Fibroblast of skin of abdomen (primary cell): ENCODE data around the gene AIRE.

Source experiments
- DNase-seq: peaks from one replicate; pipeline ENCODE4 v3.0.0-alpha.2; 2013

The AIRE gene

DNA sequence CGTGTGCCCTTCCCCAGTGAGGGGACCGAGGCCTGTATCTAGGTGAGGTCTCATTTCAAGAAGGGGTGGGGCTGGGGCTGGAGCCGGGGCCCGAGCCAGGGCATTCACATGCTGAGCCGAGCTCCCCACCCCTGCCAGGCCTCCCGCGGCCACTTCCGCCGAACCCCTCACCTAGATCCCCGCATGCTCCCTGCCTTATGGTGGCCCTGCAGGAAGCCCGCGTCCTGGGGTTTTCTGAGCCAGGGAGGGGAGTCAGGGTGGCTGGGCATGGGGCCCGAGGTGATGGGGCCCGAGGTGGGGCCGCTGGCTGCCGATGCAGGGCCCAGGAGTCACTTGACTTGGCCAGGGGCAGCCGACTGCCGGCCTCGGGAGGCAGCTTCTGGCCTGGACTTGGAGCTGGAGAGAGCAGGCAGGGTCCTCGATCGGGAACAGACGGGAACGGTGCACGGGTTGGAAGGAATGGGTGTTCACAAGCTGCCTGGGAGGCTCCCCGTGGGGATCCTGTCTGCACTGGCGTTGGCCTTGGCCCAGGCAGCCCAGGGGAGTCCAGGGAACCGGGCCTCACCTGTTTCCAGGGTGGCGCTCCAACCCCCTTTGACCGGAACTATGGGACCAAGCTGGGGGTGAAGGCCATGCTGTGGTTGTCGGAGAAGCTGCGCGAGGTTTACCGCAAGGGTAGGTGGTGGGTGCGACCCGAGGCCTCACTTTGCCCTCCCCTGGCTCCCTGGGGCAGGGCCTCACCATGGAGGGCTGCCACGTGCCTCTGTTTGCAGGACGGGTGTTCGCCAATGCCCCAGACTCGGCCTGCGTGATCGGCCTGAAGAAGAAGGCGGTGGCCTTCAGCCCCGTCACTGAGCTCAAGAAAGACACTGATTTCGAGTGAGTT lies 40.0 kb downstream of the AIRE start:
- no peak for DNase-seq

GRCh38 chr21:44326272-44326647 lies 40.6 kb downstream of the AIRE start:
- DNase-seq: no peak

DNA sequence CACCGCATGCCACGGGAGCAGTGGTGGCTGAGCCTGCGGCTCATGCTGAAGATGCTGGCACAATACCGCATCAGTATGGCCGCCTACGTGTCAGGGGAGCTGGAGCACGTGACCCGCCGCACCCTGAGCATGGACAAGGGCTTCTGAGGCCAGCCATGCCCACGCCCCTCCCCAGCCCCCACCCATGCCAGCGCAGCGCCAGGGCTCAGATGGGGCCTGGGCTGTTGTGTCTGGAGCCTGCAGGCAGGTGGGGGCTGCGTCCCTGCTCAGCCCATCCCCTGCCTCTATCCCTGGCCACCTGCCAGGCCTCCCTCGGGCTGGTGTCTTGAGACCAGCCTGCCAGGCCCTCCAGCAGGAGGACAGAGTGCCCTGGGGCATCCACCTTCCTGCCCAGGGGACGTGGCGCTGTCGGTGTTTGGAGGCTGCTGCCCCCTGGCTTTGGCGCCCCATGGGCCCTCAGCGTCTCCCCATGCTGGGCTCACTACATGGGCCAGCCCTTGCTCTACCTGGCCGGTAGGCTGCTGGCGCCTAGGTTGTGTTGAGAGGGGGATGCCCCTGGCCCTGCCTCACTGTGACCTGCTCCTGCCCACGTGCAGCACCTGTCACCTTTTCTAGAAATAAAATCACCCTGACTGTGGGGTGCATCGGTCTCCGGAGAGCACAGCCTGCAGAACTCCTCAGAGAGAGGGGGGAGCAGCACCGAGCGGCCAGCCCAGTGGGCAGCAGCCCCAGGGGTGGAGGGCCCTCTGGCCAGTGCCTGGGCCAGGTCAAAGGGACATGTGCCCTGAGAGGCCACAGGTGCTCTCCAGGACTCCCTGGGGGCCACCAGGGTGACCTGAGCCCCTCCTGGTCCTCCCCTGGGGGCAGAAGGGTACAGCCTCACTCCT lies 41.3 kb downstream of the AIRE start:
- no peak for DNase-seq

- DNase-seq: no peak
Measured at GRCh38 chr21:44327603-44327974, 41.9 kb downstream of the AIRE start.

DNA sequence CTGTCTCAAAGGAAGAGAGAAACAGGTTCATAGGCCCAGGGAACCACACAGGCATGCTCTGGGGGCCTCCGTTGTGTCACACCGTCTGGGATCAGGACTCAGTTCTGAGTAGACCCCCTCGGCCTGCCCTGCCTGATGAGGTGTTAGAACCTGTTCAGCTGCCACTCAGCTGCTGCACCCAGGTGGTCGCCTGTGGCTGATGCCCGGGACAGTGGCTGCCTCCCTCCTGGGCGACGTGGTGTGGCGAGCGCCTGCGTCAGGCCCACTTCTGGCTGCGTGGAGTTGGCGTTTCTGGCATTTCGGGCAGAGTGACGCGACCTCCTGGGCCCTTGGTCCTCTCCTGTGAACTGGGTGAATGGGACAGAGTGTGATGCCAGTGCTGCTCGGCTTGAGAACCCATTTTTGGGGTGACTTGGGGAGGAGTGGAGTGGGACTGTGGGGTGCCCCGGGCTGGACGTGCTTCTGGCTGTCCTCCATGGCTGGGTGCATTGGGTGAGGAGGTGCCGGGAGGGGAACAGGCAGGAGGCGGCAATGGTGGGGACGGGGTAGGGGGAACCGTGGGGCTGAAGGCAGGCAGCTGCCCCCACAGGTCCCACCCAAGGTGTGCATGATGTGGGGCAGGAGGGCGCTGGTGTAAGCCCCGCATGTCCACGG lies 42.7 kb downstream of the AIRE start:
- no peak for DNase-seq

- DNase-seq: no peak
Measured at GRCh38 chr21:44329086-44329889, 43.6 kb downstream of the AIRE start.

- no peak for DNase-seq
Measured at GRCh38 chr21:44329971-44330681, 44.5 kb downstream of the AIRE start.

- DNase-seq: no peak
Measured at GRCh38 chr21:44330698-44331097, 45.0 kb downstream of the AIRE start.

DNA sequence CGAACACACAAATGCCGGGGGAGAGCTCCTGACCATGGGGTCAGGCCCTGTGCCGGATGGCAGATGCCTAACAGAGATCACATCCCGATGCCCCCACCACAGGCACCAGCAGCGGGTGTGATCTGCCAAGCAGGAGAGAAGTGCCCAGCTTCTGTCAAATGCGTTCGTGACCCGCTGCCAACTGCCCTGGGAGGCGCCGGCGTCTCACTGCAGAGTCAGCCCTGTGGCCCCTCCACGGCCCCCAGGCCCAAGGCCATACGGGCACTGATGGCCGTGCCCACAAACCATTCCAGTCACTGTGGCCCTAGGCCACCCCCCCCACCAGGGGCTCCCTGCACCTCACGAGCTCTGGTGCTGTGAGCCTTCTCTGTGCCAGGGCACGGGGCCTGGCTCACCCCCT lies 45.5 kb downstream of the AIRE start:
- DNase-seq: no peak

DNA sequence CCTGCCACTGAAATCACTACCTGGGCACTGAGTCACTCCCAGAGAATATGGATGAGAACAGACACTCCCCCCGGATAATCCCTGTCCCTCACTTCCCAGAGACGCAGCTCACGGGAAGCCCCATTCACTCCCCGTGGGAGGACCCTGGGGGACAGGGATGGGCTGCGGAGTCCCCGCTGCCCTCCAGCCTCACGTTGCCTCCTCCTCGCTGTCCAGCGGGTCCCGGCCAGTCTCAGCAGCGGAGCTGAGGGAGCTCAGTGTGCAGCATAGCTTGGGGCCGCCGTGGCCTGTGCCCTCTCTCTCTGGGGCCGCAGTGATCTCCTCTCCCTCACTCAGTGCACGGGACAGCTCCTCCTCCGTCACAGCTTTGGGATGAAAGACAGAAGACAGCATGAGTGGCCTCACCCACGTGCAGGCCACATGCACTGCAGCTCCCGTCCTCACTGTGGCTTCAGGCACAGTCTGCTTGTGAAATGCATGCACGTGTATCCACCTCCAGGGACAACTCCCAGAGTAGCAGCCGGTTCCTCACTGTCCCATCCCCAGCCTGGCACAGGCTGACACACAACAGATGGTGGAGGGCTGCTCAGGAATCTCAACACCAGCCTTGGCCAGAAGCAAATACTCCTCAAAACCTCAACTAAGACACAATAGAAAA lies 46.1 kb downstream of the AIRE start:
- DNase-seq: peak; percentile 26

DNA sequence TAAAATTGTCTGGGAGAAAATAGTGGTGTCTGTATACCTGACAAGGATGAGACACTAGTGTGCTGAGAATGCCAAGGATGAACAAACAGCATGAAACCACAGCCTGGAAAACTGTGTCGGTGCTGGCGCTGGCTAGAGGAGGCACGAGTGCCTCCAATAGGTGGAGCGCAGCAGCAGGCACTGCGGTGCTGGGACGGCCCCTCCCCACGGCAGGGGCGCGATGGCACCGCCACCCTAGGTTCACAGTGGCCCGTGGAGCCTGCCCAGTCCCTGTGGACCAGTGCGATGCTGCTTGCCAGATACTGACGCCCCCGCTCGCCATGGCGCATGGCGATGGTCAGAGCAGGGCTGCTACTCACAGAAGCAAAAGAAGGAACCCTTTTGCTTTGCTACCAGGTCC lies 46.7 kb downstream of the AIRE start:
- no peak for DNase-seq

DNA sequence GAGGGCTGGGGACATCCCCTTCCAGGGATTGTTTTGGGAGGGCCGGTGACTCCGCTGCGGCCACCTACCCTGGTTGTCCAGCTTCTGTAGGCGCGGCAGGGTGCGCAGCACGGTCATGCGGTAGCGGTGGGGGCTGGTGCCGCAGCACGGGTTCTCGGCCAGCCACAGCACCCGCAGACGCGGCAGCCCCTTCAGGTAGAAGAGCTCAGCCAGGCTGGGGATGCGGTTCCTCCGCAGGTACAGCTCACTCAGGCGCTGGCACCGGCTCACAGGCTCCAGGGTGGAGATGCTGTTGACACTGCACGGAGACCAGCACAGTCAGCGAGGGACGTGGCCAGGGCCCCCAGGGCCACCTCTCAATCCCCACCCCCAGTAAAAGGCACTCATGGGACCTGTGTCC lies 47.3 kb downstream of the AIRE start:
- no peak for DNase-seq

DNA sequence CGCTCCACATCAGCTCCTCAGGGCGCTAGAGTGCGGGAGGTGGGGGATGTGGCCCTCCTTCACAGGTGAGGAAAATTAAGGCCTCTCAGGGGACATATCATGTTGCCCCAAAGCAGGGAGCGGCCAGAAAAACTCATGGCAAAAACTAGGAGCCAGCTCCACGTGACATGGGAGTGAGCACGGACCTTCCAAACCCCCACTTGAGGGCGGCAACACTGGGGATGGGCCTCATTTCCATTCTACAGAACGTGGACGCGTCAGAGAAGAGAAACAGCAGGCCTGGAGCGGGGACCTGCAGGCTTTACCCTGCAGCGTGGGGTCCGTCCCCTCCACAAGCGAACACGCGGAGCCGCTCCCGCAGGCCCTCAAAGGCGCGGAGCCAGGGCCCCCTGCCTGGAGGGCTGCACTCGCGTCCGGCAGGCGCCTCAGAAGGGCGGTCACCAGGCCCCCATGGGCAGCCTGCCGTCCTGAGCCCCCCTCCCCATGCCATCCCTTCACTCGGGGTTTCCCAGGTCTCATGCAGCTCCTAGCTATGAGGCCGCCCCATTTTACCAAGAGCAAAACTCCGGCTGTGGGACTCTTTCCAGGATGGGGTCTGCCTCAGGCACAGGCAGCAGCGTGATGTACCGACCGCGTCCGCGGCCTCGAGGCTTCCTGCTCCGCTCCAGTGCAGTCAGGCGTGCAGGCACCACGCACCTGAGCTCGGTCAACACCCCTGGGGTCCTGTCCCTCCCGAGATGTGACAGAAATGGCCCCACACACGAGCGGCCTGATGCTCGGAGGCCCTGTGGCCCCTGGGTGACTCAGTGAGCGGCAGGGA lies 48.0 kb downstream of the AIRE start:
- no peak for DNase-seq

DNA sequence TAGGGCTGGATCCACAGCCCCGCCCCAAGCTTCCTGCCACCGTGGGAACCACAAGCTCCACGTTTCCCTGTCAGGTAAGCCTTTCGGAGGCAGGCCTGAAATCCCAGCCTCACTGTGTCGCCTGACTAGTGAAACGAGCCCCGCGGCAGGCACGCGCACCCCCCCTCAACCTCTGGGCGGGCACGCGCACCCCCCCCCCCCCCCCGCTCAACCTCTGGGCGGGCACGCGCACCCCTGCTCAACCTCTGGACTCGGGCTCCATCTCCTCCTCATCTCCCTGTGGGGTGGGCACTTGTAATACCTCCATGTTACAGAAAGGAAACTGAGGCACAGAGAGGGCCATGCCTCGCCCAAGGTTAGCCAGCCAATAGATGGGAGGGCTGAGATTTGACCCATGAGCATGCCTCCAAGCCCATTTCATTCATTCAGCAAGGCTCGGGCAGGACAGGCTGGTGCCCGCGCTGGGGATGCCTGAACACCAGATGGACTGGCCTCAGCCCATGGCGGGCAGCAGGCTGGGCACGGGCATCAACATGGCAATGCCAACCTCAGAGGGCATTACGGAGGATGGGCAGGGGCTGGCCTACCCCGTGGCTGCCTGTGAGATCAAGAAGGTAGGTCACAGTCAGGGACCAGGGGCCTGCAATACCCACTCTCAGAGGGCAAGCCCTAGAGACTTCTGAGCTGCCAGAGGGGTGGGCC lies 48.8 kb downstream of the AIRE start:
- DNase-seq: no peak

DNA sequence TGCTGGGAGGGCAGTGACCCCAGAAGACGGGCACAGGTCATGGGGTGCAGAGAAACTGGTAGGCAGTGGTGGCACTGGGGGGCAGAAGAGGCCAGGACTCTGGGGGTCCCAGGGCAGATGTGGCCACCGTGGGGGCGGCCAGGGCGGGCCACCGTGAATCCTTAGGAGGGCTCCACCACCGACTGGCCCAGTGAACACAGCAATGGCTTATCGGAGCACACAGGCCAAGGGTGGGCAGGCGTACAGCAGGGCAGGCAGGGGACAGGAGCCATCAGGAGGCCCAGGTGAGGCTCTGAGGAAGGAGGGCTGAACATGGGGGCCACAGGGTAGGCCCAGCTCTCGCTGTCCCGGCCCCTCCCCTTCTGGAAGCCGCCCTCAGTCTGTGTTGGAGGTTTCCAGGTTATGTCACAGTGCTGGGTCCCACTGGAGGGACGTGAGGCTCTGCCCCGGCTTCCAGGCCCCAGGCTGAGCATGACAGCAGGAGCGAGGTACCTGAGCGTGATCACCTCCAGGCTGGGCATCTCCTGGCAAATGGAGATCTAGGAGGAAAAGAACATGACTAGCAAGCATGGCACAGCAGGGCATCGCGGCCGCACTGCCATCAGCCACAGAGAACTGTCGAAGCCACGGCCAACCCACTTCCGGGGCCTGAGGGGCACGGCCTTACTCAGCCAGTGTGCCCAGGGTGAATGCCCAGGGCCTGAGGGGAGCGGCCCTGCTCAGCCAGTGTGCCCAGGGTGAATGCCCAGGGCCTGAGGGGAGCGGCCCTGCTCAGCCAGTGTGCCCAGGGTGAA lies 49.8 kb downstream of the AIRE start:
- DNase-seq: no peak

DNA sequence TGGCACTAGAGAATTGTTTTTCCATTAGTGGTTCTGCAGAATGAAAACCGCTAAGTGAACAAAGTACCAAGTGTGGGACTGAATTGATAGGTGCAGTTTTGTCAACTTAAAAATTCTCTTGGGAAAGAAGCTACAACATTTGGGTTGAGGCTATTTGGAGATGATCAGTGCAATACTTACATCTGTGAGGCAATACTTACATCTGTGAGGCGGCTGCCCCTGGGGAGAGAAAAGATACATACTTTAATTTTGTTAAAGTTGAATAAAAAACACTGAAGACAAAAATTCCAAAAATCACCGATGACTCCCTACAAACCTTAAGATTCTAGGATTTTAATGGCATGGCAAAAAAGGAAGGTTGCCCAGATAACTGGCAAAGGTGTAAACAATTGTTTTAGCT lies 51.8 kb downstream of the AIRE start:
- DNase-seq: no peak

DNA sequence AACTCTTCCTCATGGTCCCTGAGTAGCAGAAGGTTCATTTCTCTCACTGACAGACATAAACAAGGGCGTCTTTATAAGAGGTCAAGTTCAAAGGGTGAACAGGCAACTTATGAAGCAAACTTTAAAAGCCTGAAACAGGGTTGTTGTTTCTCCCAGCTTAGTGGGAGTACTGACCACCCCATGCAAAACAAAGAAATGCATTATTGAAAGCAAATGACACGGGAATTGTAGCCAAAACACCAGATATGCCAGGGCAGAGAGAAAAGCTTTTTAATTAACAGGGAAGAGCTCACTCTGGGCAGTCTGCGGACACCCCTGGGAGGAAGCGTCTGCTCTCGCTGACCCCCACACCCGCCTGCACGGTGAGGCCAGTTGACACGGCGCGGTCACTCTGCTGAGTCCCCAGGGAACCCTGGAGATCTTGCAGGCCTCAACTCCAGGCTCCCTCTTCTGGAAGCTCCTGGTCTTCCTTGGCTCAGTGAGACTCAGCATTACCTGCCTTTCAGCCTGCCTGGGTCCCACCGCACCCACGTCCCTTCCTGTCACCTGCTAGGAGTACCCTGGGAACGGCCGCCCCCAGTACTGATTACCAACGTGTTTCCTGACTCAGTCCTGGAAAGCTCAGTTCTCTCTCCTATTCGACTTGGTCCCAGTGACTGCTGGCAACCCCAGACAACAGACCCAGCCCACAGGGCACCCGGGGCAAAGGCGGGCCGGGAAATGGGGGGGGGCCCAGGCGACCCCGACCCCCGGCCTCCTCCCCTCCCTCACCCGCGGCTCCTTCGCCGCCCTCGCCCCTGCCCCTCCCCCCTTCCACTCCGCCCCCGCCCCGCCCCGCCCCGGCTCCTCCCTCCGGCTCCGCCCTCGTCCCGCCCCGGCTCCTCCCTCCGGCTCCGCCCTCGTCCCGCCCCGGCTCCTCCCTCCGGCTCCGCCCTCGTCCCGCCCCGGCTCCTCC lies 52.5 kb downstream of the AIRE start:
- DNase-seq: peak; percentile 32
